NCI-H510A (cell line): ENCODE results near the gene ZNF280D.
"Not testable (repeated sequence)": the region's sequence is repeated elsewhere in the genome, so short reads cannot be mapped to it uniquely, and the experiment has no call there.

ENCODE experiments used
- DNase-seq: peaks from one replicate; lab custom pipeline; 2025; lab: John Stamatoyannopoulos, UW

The ZNF280D gene, protein sequence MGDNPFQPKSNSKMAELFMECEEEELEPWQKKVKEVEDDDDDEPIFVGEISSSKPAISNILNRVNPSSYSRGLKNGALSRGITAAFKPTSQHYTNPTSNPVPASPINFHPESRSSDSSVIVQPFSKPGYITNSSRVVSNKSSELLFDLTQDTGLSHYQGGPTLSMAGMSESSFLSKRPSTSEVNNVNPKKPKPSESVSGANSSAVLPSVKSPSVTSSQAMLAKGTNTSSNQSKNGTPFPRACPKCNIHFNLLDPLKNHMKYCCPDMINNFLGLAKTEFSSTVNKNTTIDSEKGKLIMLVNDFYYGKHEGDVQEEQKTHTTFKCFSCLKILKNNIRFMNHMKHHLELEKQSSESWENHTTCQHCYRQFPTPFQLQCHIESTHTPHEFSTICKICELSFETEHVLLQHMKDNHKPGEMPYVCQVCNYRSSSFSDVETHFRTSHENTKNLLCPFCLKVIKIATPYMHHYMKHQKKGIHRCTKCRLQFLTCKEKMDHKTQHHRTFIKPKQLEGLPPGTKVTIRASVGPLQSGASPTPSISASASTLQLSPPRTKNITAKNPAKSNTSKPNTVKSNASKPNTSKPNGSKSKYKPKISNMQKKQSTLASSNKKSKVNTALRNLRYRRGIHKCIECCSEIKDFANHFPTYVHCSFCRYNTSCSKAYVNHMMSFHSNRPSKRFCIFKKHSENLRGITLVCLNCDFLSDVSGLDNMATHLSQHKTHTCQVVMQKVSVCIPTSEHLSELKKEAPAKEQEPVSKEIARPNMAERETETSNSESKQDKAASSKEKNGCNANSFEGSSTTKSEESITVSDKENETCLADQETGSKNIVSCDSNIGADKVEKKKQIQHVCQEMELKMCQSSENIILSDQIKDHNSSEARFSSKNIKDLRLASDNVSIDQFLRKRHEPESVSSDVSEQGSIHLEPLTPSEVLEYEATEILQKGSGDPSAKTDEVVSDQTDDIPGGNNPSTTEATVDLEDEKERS

DNA sequence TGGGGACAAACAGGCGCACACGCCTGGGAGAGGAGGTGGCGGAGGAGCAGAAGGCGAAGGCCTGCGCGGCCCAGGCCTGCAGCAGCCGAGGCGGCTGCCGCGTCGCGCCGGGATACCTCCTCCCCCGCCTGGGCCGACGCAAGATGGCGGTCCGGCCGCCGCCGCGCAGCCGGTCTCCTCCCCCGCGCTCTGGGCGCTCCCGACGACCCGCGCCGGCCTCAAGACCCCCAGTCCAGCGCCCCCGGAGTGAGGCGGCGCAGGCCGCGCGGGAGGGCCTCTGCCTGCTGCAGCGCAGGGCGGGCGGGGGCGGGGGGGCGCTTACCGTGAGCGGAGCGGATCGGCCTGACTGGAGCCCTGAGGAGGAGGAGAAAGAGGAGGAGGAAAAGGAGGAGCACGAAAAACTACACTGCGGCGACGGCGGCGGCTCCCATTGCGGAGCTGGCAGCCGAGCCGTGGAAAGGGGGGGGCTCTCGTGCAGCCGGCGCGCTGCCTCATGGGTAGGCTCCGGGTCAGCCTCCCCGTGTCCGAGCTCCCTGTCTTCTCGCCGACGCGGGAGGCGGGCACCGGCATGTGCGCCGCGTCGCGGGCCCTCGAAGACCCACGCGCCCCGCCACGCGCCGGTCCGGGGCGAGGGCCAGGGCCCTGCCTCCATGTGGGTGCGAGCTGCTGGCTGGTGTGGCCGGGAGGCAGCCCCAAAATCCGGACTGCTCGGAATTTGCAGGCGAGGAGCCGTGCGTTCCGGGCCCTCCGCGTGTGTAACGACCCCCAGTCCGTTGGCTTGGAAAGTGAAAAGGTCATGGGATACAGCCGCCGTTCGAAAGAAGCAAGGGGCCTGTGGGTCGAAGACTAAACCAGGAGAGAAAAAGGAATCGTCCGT lies at the start of gene ZNF280D:
TSS of gene ZNF280D (minus strand) at position 374 of the 877 bp plus-strand sequence. CDS start 26,400 bp downstream, outside the sequence.
- peak; percentile 79 for DNase-seq

DNA sequence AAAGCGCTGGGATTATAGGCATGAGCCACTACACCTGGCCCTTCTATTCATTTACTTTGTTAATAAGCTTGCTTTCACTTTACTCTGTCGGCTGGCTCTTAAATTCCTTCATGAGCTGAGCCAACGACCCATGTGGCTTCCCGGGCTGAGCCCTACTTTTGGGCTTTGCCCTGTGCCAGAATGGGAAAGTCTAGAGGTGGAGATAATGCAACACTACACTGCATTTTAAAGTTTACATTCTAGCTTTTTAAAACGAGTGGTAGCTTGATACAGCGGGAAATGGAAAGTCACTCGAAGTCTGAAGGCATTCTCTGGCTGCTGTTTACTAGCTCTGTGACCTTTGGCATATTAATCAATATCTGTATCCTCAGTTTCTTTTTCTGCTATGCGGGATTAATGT lies 49.0 kb upstream of the ZNF280D start:
- no peak for DNase-seq

DNA sequence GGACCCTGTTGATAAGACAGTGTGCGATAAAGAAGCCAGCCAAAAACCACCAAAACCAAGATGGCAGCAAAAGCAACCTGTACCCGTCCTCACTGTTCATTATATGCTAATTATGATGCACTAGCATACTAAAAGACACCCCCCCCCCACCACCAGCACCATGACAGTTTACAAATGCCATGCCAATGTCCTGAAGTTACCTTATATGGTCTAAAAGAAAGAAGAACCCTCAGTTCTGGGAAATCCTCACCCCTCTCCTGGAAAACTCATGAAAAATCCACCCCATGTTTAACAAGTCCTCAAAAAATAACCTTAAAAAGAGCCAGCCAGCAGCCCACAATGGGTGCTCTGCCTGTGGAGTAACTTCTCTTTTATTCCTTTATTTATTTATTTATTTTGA lies 48.4 kb upstream of the ZNF280D start:
- no peak for DNase-seq

DNA sequence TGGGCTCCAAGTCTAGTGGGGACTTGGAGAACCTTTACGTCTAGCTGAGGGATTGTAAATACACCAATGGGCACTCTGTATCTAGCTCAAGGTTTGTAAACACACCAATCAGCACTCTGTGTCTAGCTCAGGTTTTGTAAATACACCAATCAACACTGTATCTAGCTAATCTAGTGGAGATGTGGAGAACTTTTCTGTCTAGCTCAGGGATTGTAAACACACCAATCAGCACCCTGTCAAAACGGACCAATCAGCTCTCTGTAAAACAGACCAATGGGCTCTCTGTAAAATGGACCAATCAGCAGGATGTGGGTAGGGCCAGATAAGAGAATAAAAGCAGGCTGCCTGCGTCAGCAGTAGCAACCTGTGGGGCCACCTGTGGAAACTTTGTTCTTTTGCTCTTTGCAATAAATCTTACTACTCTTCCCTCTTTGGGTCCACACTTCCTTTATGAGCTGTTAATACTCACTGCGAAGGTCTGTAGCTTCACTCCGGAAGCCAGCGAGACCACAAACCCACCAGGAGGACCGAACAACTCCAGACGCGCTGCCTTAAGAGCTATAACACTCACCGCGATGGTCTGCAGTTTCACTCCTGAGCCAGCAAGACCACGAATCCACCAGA lies 46.9 kb upstream of the ZNF280D start:
- not testable (repeated sequence) for DNase-seq

DNA sequence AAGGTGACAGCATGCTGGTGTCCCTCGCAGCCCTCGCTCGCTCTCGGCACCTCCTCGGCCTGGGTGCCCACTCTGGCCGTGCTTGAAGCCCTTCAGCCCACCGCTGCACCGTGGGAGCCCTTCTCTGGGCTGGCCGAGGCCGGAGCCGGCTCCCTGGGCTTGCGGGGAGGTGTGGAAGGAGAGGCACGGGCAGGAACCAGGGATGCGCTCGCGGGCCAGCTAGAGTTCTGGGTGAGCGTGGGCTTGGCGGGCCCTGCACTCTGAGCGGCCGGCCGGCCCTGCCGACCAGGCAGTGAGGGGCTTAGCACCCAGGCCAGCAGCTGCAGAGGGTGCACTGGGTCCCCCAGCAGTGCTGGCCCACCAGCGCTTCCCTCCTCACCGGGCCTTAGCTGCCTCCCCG lies 46.1 kb upstream of the ZNF280D start:
- not testable (repeated sequence) for DNase-seq

DNA sequence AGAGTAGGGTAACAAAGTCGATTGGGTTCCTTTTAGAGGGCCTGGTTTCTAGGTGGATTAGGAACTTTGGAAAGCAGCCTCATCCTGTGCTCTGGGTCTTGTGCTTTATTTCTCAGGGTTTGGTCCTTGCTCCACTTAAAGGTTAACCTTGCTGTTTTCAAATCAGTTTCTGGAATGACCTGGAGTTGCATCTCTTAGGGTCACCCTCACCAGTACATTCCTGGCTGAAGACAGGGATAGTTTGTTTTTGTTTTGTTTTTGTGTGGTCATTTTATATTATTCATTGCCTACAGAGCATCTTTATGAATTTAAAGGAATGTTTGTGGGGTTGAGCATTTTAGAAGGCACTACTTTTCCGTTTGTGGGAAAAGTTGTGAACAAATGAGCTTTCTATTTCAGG lies 45.5 kb upstream of the ZNF280D start:
- DNase-seq = no peak

DNA sequence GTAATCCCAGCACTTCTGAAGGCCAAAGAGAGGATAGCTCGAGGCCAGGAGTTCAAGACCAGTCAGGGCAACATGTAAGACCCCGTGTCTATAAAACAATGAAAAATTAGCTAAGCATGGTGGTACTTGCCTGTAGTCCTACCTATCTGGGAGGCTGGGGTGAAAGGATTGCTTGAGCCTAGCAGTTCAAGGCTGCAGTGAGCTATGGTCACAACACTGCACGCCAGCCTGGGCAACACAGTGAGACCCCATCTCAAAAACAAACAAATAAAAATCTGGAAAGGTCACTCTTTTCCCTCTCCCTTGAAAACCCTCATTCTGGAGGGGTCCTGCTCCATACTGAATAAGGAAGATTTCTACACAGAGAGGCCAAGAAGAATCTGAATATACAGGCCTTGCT lies 43.5 kb upstream of the ZNF280D start:
- no peak for DNase-seq

DNA sequence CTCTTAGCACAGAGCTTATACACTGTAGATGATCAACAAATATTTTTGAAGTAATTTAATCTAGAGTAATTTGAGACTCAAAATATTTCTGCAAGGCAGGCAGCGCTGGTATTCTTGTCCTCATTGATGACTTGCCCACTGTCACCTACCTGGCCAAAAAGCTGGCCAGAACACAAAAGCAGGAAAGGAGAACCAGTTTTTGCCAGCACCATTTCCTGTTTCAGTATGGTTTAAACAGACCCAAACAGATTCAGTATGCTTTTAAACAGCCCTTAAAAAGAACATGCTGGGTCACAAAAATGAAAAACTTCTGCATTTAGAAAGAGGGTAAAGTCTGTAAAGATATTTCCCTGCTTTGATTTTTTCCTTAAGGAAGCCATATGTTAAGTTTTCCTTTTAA lies 42.3 kb upstream of the ZNF280D start:
- DNase-seq = no peak

DNA sequence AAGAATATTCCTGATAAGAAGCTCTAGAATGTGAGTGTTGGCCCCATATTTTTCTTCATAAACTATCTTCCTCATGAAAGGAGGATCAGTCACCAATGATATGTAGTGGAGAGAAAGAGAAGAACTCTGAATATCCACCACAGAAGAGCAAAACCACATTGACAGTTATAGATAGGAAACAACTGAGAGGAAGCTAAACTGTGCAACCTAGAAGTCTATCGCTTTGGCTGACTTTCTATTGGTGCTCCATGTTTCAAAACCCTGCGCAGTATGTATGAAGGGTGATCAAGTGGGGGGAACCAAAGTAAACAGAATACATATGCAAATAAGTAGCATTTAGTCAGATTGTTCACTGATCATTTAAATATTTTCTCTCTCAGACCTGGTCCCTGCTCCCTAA lies 41.0 kb upstream of the ZNF280D start:
- DNase-seq = no peak

DNA sequence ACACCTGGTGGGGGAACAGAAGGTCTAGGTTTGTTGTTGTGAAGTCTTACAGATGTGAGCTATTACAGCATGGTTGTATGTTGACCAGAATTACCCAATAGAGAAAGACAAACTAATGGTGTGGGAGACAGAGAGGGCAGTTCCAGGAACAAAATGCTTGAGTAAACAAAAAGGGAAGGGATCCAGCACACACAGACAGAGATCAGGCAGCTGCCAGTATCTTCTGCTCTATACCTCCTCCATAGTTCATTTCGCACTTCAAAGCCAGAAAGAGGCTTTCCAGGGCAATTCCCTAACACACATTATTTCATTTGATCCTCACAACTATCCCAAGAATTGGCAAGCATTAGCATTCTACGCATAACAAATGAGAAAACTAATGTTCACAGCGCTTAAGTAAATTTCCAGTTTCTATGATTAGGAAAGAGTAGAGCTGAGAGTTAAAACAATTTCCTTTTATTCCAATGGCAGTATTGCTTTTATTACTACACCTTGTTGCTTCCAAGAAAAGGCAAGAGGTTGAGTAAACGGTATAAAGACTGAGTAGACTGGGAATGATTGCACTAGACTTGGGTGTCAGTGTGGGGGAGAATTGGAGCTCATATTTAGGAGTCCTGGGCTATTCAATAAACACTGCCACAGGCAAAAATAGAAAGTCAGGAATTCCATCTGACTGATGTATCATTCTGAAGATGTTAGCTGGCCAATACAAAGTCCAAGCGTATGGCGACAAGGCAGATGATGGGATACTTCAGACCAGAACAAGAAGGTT lies 39.7 kb upstream of the ZNF280D start:
- peak; percentile 5 for DNase-seq

DNA sequence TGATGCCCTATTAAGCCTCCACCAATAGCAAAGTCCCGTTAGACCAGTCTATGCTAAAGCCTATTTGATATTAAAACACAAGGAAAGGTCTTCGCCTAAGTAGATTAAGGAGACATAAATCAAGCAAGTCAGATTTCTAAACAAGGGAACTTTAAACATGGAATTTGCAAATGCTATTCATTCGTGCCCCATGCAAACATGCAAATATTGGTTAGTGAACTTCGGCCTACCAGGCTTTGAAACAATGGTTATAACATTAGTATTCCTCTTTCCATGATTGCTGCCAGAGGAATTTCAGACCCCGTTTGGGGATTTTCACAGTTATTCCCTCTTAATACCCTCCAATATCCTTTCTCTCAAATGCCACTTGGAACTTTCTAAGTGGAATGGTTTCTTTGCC lies 36.9 kb upstream of the ZNF280D start:
- no peak for DNase-seq

DNA sequence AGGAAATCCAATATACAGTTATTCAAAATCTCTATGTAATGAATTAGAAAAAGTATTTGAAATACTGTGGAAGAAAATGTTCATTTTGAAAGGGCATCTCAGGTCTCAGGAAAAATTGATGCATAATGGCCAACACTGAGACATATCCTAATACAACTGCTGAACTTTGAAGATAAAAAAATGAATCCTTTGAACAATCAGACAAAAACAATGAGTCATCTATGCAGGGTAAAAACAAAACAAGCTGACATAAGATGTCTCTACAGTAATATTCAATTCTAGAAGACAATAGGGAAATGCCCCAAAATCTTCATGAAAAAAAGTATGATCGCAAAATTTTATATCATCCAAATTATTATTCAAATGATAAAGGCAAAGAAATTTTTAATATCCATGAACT lies 34.0 kb upstream of the ZNF280D start:
- DNase-seq = no peak

DNA sequence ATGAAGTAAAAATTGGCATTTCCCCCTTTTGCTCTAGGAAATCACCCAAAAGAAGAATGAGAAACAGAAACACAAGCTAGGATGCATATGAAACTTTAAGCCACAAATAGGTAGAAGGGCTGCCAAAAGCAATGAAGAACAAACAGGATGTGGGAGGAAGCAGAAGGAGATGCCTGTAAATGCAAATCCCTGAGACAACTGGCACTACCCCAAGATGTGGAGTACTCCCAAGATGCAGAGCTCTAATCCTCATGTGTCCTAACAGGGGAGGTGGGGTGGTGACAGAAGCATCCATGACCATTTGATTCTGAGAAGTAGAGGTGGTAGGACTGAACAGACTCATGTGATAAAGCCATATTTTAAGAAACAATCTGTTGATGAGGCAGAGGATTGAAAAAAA lies 31.9 kb upstream of the ZNF280D start:
- no peak for DNase-seq

DNA sequence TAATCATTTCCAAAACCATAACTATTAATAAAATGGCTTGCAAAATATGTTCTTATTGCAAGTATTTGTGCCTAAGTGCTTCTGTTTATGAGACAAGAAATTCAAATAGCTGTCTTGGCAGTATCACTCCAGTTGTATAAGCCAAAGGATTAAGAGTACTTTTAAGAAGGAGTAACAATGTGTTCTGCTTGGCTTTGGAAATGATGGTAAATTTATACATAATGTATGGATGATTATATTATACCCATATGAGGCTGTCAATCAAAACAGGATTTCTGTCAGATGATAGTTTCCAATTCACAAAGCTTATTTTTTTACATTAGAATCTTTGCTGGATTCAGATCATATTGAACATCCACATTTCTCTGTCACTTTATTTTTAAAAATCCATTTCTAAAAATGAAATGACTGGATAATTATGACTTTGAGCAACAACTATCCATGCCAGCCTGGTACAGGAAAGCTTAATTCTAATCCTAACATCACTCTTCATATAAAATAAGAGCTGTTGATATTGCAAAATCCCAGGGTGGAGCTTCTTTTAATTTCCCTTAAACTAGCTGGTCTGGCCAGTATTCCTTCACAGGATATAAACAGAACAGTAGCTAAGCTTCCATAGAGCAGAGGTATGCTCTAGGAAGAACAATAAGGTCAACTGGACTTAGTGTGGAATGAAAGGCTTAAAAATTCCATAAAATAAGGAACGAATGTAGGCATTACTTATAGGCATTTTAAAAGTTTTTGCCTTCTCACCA lies 30.0 kb upstream of the ZNF280D start:
- no peak for DNase-seq

DNA sequence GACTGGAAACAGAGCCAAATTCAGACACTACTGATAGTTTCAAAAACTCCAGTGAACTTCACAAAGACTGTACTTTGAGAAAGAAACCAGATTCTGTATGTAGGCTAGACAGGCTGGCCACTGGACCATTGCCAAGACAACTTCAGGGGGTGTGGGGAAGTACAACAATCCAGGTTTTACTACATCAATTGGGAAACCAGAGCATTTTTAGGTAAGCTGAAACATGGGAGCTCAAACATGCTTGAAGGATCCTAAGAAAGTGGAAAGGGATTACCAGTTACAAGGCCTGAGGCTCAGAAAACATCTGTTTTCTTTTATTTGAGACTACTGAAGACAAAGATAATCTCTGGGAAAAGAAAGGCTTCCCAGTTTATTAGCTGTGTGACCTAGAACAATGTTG lies 26.9 kb upstream of the ZNF280D start:
- DNase-seq = no peak

DNA sequence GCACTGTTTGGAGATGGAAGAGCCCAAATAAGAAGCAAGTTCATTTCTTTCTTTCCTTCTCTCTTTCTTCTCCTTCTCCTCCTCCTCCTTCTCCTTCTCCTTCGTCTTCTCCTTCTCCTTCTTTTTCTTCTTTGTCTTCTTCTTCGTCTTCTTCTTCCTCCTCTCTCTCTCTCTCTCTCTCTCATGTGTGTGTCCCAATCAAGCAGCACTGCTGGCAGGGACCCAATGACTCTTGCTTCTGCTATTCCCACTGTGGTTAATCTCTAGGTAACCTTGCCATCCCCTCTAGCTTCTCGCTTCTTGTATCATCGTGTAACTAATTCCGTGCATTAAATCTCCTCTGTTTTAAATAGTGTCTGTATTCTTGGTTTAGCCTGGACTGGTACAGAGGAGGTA lies 26.1 kb upstream of the ZNF280D start:
- DNase-seq = no peak

DNA sequence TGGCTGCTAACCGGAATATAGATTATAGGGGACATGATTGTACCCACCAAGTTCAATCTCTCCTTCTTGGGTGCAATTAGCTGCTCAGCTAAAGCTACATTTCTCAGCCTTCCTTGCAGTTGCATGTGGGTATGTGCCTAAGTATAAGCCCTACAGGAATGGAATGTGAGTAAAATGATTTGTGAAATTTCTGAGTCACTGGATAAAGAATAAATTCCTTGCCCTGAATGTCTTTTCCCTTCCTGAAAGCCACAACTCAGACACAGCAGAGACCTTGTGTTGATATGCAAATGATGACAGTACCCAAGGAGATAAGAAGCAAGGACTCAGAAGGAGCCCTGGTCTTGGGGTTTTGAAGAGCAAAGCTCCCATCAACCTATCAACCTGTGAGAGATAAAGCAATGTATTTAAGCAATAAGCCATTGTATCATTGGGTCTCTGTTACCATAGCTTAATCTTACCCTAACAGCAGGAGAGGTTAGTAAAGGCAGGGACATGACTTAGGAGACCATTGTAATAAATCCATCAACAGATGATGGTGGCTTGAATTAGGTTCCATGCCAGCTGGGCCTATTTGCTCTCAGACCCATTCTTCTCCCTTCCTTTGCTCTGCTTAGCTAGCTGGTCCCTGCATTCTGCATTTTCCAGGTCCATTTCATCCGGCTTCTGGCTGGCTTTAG lies 25.6 kb upstream of the ZNF280D start:
- DNase-seq = no peak

DNA sequence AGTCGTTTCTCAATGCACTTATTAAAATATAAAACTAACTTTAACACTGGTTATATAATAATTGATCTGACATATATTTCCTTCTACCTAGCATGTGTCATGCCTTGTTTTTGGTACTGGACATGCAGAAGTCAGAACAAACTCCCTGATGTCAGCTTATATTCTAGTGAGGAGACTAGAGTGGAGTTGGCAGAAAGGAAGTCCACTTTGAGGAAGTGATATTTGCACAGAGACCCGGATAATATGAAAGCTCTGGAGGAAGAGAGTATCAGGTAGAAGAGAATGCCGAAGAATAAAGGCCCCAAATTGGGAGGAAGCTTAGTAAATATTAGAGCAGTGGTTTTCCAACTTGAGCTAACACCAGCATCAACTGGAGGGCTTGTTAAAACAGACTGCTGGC lies 24.6 kb upstream of the ZNF280D start:
- DNase-seq = no peak

DNA sequence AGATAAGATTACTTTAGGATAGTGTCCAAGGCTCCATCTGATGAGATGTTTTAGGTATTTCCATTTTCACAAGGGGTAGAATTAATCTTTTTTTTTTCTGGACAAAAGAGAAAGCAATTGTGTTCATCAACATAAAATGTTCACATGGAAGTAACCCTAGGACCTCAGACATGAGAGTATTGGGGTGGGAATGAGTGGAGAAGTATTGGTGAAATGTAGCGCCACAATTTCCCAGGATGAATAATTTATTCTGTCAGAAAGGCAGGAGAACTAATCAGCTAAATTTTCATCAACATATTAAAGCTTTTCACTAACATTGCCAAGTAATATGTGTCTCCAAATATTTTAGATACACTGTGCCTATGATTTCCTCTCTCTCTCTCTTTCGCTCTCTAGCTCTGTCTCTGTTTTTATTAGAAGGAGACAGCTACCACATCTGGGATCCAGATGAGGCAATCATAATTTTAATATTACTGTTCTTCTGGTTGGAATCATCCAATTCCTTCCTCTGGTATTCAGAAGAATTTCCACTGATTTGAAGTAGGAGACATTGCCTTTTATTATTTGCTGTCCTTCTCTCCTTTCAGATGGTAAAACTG lies 21.6 kb upstream of the ZNF280D start:
- no peak for DNase-seq
